GM23338 (cell line): ENCODE results near the gene COQ8B. TPM values are rescaled to one million over a fixed set of nuclear protein-coding genes. Genes with fewer than 3 reads are reported as not detected.

Source experiments
- CREB1 ChIP-seq: fragments of 250-450 bp; sonication (Bioruptor Pico); IDR thresholded peaks from 2 replicates; pipeline ENCODE4 v1.5.0; 2020; ENCODE audit warnings: low read depth, mild to moderate bottlenecking, moderate library complexity
- CTCF ChIP-seq, 2 experiments: fragments of 200-600 bp in 1 of 2; sonication (generic) in 1 of 2; conservative IDR thresholded peaks; 2 replicates each; pipeline versions ENCODE4 v1.5.1 to v1.6.1; 2016 to 2017; ENCODE audit warnings: antibody characterized with exemption in 2 of 2, low read depth in 2 of 2, mild to moderate bottlenecking in 2 of 2, moderate library complexity in 1 of 2
- ETS1 ChIP-seq: IDR thresholded peaks from 2 replicates; pipeline ENCODE4 v1.6.1; 2016; ENCODE audit warnings: antibody characterized with exemption
- EZH2 ChIP-seq: fragments of 200-600 bp; sonication (generic); IDR thresholded peaks from one replicate; pipeline ENCODE4 v1.8.0; 2017; ENCODE audit warnings: antibody characterized with exemption, mild to moderate bottlenecking, low read depth; ENCODE audit not compliant: unreplicated experiment
- EZH2phosphoT487 ChIP-seq: fragments of 200-600 bp; sonication (generic); IDR thresholded peaks from one replicate; pipeline ENCODE4 v1.8.1; 2018; ENCODE audit warnings: antibody characterized with exemption; ENCODE audit not compliant: unreplicated experiment
- JUNB ChIP-seq: IDR thresholded peaks from one replicate; pipeline ENCODE4 v1.6.1; 2016; ENCODE audit warnings: antibody characterized with exemption; ENCODE audit not compliant: unreplicated experiment
- POLR2AphosphoS5 ChIP-seq: IDR thresholded peaks from 2 replicates; pipeline ENCODE4 v1.6.1; 2016; ENCODE audit warnings: antibody characterized with exemption, low read depth
- STAT1 ChIP-seq: IDR thresholded peaks from one replicate; pipeline ENCODE4 v1.6.1; 2016; ENCODE audit warnings: antibody characterized with exemption; ENCODE audit not compliant: unreplicated experiment
- ZNF114 ChIP-seq: fragments of 250-450 bp; sonication (Bioruptor Pico); IDR thresholded peaks from 2 replicates; pipeline ENCODE4 v1.5.0; 2020; ENCODE audit warnings: mild to moderate bottlenecking, moderate library complexity
- ZNF331 ChIP-seq: fragments of 250-450 bp; sonication (Bioruptor Pico); IDR thresholded peaks from 2 replicates; pipeline ENCODE4 v1.5.0; 2020; ENCODE audit warnings: low read depth, mild to moderate bottlenecking, moderate library complexity
- ZNF462 ChIP-seq: fragments of 250-450 bp; sonication (Bioruptor Pico); IDR thresholded peaks from 2 replicates; pipeline ENCODE4 v1.5.0; 2020; ENCODE audit warnings: mild to moderate bottlenecking, moderate library complexity
- polyA plus RNA-seq: library from polyadenylated mRNA; unstranded; fragments of >200 nt; fragmentation: Nextera tagmentation; extraction: Ambion mirVana; gene quantifications from 2 replicates; pipeline ENCODE4 v1.2.1, GENCODE V29; 2016
- total RNA-seq: library from RNA; depleted of rRNA; stranded (reverse); fragments of >200 nt; shearing (Covaris generic); gene quantifications from 2 replicates; pipeline ENCODE4 v1.2.3, GENCODE V29; 2014

The COQ8B gene
- total and polyA plus RNA-seq, 2 experiments from 2014 or later: 13.9 to 59.6 TPM

GRCh38 chr19:40689339-40690049, 27.2 kb downstream of the COQ8B start (continued):
- TF ChIP-seq ZNF462: no peak
- TF ChIP-seq STAT1: no peak
- TF ChIP-seq CREB1 (CRISPR knock-in tag): no peak
- no peak for TF ChIP-seq ETS1
- no peak for TF ChIP-seq POLR2AphosphoS5
- TF ChIP-seq CTCF (conservative IDR thresholded peaks at IDR 0.05; ENCODE audit: low read depth in 2 of 2): no peak
- no peak for TF ChIP-seq ZNF114 (CRISPR knock-in tag)
- TF ChIP-seq EZH2: no peak
- no peak for TF ChIP-seq JUNB
- TF ChIP-seq ZNF331 (CRISPR knock-in tag): no peak
- TF ChIP-seq EZH2phosphoT487: no peak
